Panc1 (cell line): Measurements from ENCODE around the gene IFIH1. TPM values are rescaled to one million over a fixed set of nuclear protein-coding genes. Genes with fewer than 3 reads are reported as not detected.

ENCODE experiments used
- ATAC-seq: fragments of 200-7000 bp; cut with Tn5 transposase; 2 replicates; pipeline ENCODE4 v1.9.1; 2020; ENCODE audit warnings: mild to moderate bottlenecking, moderate library complexity
- BruUV-seq: library from RNA; stranded (reverse); fragments of 400-500 nt; replicated peaks from 2 replicates; lab custom pipeline; 2021; lab: Mats Ljungman, UMichigan
- CTCF ChIA-PET: fragments of 300-600 bp; sonication (Branson Sonifier 250); formaldehyde crosslinking; loops from one replicate; lab custom pipeline; 2022; ENCODE audit warnings: antibody characterized with exemption; lab: Charles Lee
- POLR2A ChIA-PET: fragments of 300-600 bp; sonication (Branson Sonifier 250); formaldehyde crosslinking; loops from one replicate; lab custom pipeline; 2022; ENCODE audit warnings: antibody characterized with exemption; lab: Charles Lee
- DNase-seq: peaks from one replicate; pipeline ENCODE4 v3.0.0-alpha.2; 2010; ENCODE audit warnings: low read depth, low spot score
- H3K27ac ChIP-seq: 2 replicates; pipeline ENCODE4 v1.5.1; 2011; ENCODE audit warnings: mild to moderate bottlenecking, low read length, inconsistent platforms
- H3K27me3 ChIP-seq: fragments of 200-500 bp; sonication (Bioruptor generic); 2 replicates; pipeline ENCODE4 v1.6.0; 2014; ENCODE audit warnings: low read length, inconsistent platforms; ENCODE audit not compliant: control insufficient read depth, insufficient read depth
- H3K36me3 ChIP-seq: fragments of 200-500 bp; sonication (Bioruptor generic); 2 replicates; pipeline ENCODE4 v1.5.1; 2014; ENCODE audit warnings: inconsistent platforms, mild to moderate bottlenecking, low read length, moderate library complexity; ENCODE audit not compliant: control insufficient read depth, insufficient read depth
- H3K4me1 ChIP-seq: 2 replicates; pipeline ENCODE4 v1.5.1; 2011; ENCODE audit warnings: inconsistent platforms, mild to moderate bottlenecking, low read length, moderate library complexity; ENCODE audit not compliant: control insufficient read depth, insufficient read depth
- H3K4me3 ChIP-seq, 2 experiments: 2 replicates each; pipeline ENCODE4 v1.5.1; 2011 to 2012; ENCODE audit warnings: low read depth in 2 of 2, low read length in 2 of 2, mild to moderate bottlenecking in 2 of 2, inconsistent platforms in 1 of 2, moderate library complexity in 1 of 2
- H3K9me3 ChIP-seq: fragments of 200-500 bp; sonication (Bioruptor generic); 2 replicates; pipeline ENCODE4 v1.5.1; 2014; ENCODE audit warnings: low read depth, mild to moderate bottlenecking, inconsistent platforms, low read length, moderate library complexity; ENCODE audit not compliant: control insufficient read depth, insufficient read depth
- CTCF ChIP-seq: fragments of 450-650 bp; IDR thresholded peaks from 2 replicates; pipeline ENCODE4 v1.5.1; 2017; ENCODE audit warnings: mild to moderate bottlenecking
- POLR2AphosphoS5 ChIP-seq: IDR thresholded peaks from 2 replicates; pipeline ENCODE4 v1.6.1; 2012; ENCODE audit warnings: mild to moderate bottlenecking, low read depth, low read length, moderate library complexity
- REST ChIP-seq, 2 experiments: IDR thresholded peaks; 2 replicates each; pipeline ENCODE4 v1.6.1; 2011 to 2012; ENCODE audit warnings: low read depth in 2 of 2, control low read depth in 1 of 2, low read length in 1 of 2, mild to moderate bottlenecking in 1 of 2, moderate library complexity in 1 of 2; ENCODE audit not compliant: insufficient read depth in 1 of 2
- SIN3A ChIP-seq: IDR thresholded peaks from 2 replicates; pipeline ENCODE4 v1.6.1; 2012; ENCODE audit warnings: low read depth, mild to moderate bottlenecking, low read length, moderate library complexity, borderline replicate concordance; ENCODE audit not compliant: insufficient read depth
- TCF7L2 ChIP-seq: IDR thresholded peaks from 2 replicates; pipeline ENCODE4 v1.6.1; 2011; ENCODE audit warnings: mild to moderate bottlenecking, low read depth, low read length, inconsistent platforms
- in situ Hi-C: cut with HindIII; loops from 2 replicates; pipeline ENCODE4 v1.10.0; 2016; ENCODE audit warnings: low sequenced_read_pairs, low pct_unique_long_range_greater_than_20kb
- intact Hi-C: fragments of 100-400 bp; cut with micrococcal nuclease; formaldehyde crosslinking; loops from one replicate; pipeline ENCODE4 v1.10.0; 2022; ENCODE audit not compliant: unreplicated experiment
- total RNA-seq: library from RNA; stranded (reverse); gene quantifications from one replicate; pipeline ENCODE4 v1.2.1, GENCODE V29; 2021; ENCODE audit not compliant: unreplicated experiment

The IFIH1 gene
- total RNA-seq, 1 experiment from 2014 or later: 15.4 TPM

GRCh38 chr2:162301877-162302276, 16.6 kb downstream of the IFIH1 start:
- ATAC-seq (no peak), DNase-seq (no peak)
- ChIA-PET CTCF (interaction anchor here (0.8 kb wide), 1 partner anchor 779 kb away, joined by 3 read pairs; no protein-coding TSS in a partner anchor), POLR2A (no interaction called here)
- Histone ChIP-seq H3K27ac (no peak overlapping the region), H3K36me3 (no peaks in the 10 kb centered on the region; the same call in 1 of the 2 replicates), H3K27me3 (no peaks in the 10 kb centered on the region), H3K4me1 (no peaks in the 10 kb centered on the region), H3K4me3 (no peak overlapping the region), H3K9me3 (no peaks in the 10 kb centered on the region)
- intact Hi-C loops (no loop called here), in situ Hi-C loops (no loop called here)
- BruUV-seq: no TSS peak
- no peak for TF ChIP-seq REST (IDR thresholded peaks at IDR 0.05; ENCODE audit: insufficient read depth in 1 of 2, low read depth in 2 of 2, low read length in 1 of 2)
- TF ChIP-seq CTCF: no peak
- TF ChIP-seq TCF7L2: no peak
- no peak for TF ChIP-seq SIN3A

- H3K9me3 ChIP-seq: no peaks in the 10 kb centered on the region
- ChIA-PET POLR2A (no interaction called here), CTCF (interaction anchor here (0.7 to 0.8 kb wide), 2 partner anchors 780 to 889 kb away, joined by 3 read pairs; no protein-coding TSS in a partner anchor)
- intact Hi-C loops: no loop called here
- no peak overlapping the region for H3K27ac ChIP-seq
- H3K4me3 ChIP-seq: no peak overlapping the region
- H3K36me3 ChIP-seq: no peaks in the 10 kb centered on the region
- H3K4me1 ChIP-seq: no peaks in the 10 kb centered on the region
- H3K27me3 ChIP-seq: no peaks in the 10 kb centered on the region
- TF ChIP-seq CTCF: peak; percentile 82; the same call in 1 of the 2 replicates
- TF ChIP-seq TCF7L2: no peak
- no peak for TF ChIP-seq POLR2AphosphoS5
- no peak for TF ChIP-seq SIN3A
- TF ChIP-seq REST (IDR thresholded peaks at IDR 0.05; ENCODE audit: insufficient read depth in 1 of 2, low read depth in 2 of 2, low read length in 1 of 2): no peak
- no TSS peak for BruUV-seq
- in situ Hi-C loops: no loop called here
- ATAC-seq: peak; percentile 87
- no peak for DNase-seq
These were observed 17.2 kb downstream of the IFIH1 start for GRCh38 chr2:162301151-162301804.
